HepG2 (cell line): ENCODE data around the gene MBD3. TPM values are rescaled to one million over a fixed set of nuclear protein-coding genes. Genes with fewer than 3 reads are reported as not detected.

ENCODE experiments used
- ATAC-seq: fragments of 200-7000 bp; cut with Tn5 transposase; 3 replicates; pipeline ENCODE4 v1.9.1; 2020; ENCODE audit warnings: mild to moderate bottlenecking, moderate library complexity
- BruUV-seq: library from RNA; stranded (reverse); fragments of 400-500 nt; replicated peaks from 2 replicates; lab custom pipeline; 2021; lab: Mats Ljungman, UMichigan
- CTCF ChIA-PET: fragments of 300-600 bp; formaldehyde crosslinking; extraction: SDS; loops from one replicate; lab custom pipeline; 2021; ENCODE audit warnings: low total read pairs, inconsistent platforms, low intra/inter-chr PET ratio; lab: Yijun Ruan, JAX
- POLR2A ChIA-PET: fragments of 350-600 bp; sonication (Branson Sonifier 250); formaldehyde crosslinking; loops from one replicate; lab custom pipeline; 2020; ENCODE audit warnings: antibody characterized with exemption, inconsistent platforms; lab: Yijun Ruan, JAX
- DNase-seq: peaks from one replicate; pipeline ENCODE4 v3.0.0-alpha.2; 2015; ENCODE audit warnings: low spot score
- FAIRE-seq: peaks from 3 replicates; lab custom pipeline; 2011; peaks lifted over from hg19 to GRCh38; lab: Jason Lieb, UNC
- H2AFZ ChIP-seq: one replicate; pipeline ENCODE4 v1.6.1; 2011; ENCODE audit warnings: low read length, inconsistent platforms
- H3K27ac ChIP-seq: fragments of 300-600 bp; 3 replicates; pipeline ENCODE4 v1.8.0; 2011; ENCODE audit warnings: mixed run types, mild to moderate bottlenecking, mixed read lengths, low read length, inconsistent platforms; ENCODE audit not compliant: insufficient read depth; ENCODE audit errors: extremely low read length
- H3K27me3 ChIP-seq, 2 experiments: fragments of 200-600 bp in 1 of 2; 2 replicates in 1 of 2; 3 replicates in 1 of 2; pipeline versions ENCODE4 v1.6.0 to v1.8.0; 2011; ENCODE audit warnings: low read length in 2 of 2, mild to moderate bottlenecking in 2 of 2, moderate library complexity in 2 of 2, inconsistent platforms in 1 of 2; ENCODE audit not compliant: insufficient read depth in 2 of 2, control insufficient read depth in 1 of 2
- H3K36me3 ChIP-seq, 2 experiments: fragments of 200-600 bp in 1 of 2; replicated peaks in 1 of 2; 2 replicates in 1 of 2; 3 replicates in 1 of 2; pipeline versions ENCODE4 v1.5.1 to v1.8.0; 2011; ENCODE audit warnings: low read length in 2 of 2, inconsistent platforms in 1 of 2; ENCODE audit not compliant: insufficient read depth in 2 of 2, control insufficient read depth in 1 of 2
- H3K4me1 ChIP-seq: 2 replicates; pipeline ENCODE4 v1.5.1; 2012; ENCODE audit warnings: low read length, inconsistent platforms; ENCODE audit not compliant: insufficient read depth
- H3K4me2 ChIP-seq: 2 replicates; pipeline ENCODE4 v1.6.0; 2011; ENCODE audit warnings: low read depth, low read length, inconsistent platforms
- H3K4me3 ChIP-seq, 3 experiments: fragments of 200-600 bp in 1 of 3; sonication (generic), shearing (Covaris generic) in 1 of 3; replicated peaks in 1 of 3; 2 replicates each; pipeline ENCODE4 v1.5.1; 2011 to 2016; ENCODE audit warnings: low read length in 3 of 3, inconsistent platforms in 2 of 3, low read depth in 2 of 3, mild to moderate bottlenecking in 2 of 3, control low read depth in 1 of 3, mixed read lengths in 1 of 3; ENCODE audit not compliant: insufficient read depth in 1 of 3
- H3K79me2 ChIP-seq: one replicate; pipeline ENCODE4 v1.6.1; 2011; ENCODE audit warnings: low read length, inconsistent platforms; ENCODE audit not compliant: insufficient read depth
- H3K9ac ChIP-seq: 2 replicates; pipeline ENCODE4 v1.6.0; 2011; ENCODE audit warnings: mild to moderate bottlenecking, low read depth, low read length, inconsistent platforms; ENCODE audit not compliant: insufficient read depth
- H3K9me3 ChIP-seq: 2 replicates; pipeline ENCODE4 v1.5.1; 2012; ENCODE audit warnings: mild to moderate bottlenecking, low read length
- H4K20me1 ChIP-seq: 2 replicates; pipeline ENCODE4 v1.6.0; 2011; ENCODE audit warnings: inconsistent platforms, mild to moderate bottlenecking, low read length, moderate library complexity; ENCODE audit not compliant: insufficient read depth
- AGO2 ChIP-seq: fragments of 200-400 bp; formaldehyde crosslinking; optimal IDR thresholded peaks from 2 replicates; pipeline ENCODE3; 2017; ENCODE audit warnings: mild to moderate bottlenecking, low read depth, low read length, moderate library complexity
- GTF2F1 ChIP-seq: fragments of 150-350 bp; IDR thresholded peaks from 2 replicates; pipeline ENCODE4 v1.6.1; 2014; ENCODE audit warnings: low read length
- JDP2 ChIP-seq: sonication (generic); formaldehyde crosslinking; IDR thresholded peaks from 2 replicates; pipeline ENCODE4 v1.8.1; 2022; ENCODE audit warnings: missing genetic modification reagents, borderline replicate concordance
- MNT ChIP-seq: fragments of 450-650 bp; IDR thresholded peaks from 2 replicates; pipeline ENCODE4 v1.6.1; 2016
- NR2F2 ChIP-seq: IDR thresholded peaks from 2 replicates; pipeline ENCODE4 v1.6.1; 2012; ENCODE audit warnings: low read depth, inconsistent platforms, borderline replicate concordance
- PCBP1 ChIP-seq: fragments of 200-400 bp; formaldehyde crosslinking; IDR thresholded peaks from 2 replicates; pipeline ENCODE4 v1.6.1; 2017; ENCODE audit warnings: mild to moderate bottlenecking, low read depth, low read length, borderline replicate concordance
- RBM22 ChIP-seq: fragments of 200-400 bp; formaldehyde crosslinking; optimal IDR thresholded peaks from 2 replicates; pipeline ENCODE3; 2017; ENCODE audit warnings: mild to moderate bottlenecking, low read length, moderate library complexity
- TEAD2 ChIP-seq: sonication (generic); formaldehyde crosslinking; IDR thresholded peaks from 2 replicates; pipeline ENCODE4 v1.9.0; 2021; ENCODE audit warnings: missing genetic modification reagents
- ZMAT3 ChIP-seq: sonication (generic); formaldehyde crosslinking; conservative IDR thresholded peaks from 2 replicates; pipeline ENCODE4 v1.7.0; 2021; ENCODE audit warnings: missing genetic modification reagents
- ZNF234 ChIP-seq: sonication (generic); formaldehyde crosslinking; conservative IDR thresholded peaks from 2 replicates; pipeline ENCODE4 v1.5.1; 2020; ENCODE audit warnings: mild to moderate bottlenecking, missing genetic modification reagents
- ZSCAN5A ChIP-seq: sonication (generic); formaldehyde crosslinking; IDR thresholded peaks from 2 replicates; pipeline ENCODE4 v1.8.0; 2022; ENCODE audit warnings: mild to moderate bottlenecking, missing genetic modification reagents, borderline replicate concordance
- WGBS: methylation state at CpG from one replicate; pipeline ENCODE4 v1.1.6; 2017; ENCODE audit warnings: low lambda C conversion rate; 5-methylcytosine and 5-hydroxymethylcytosine counted together
- in situ Hi-C: cut with HindIII; loops from 2 replicates; pipeline ENCODE4 v1.10.0; 2017; ENCODE audit warnings: low pct_unique_long_range_greater_than_20kb; ENCODE audit not compliant: extremely low pct_ligation_motif_present
- intact Hi-C: fragments of 100-400 bp; cut with micrococcal nuclease; formaldehyde crosslinking; loops from one replicate; pipeline ENCODE4 v1.10.0; 2022; ENCODE audit not compliant: unreplicated experiment
- polyA plus RNA-seq, 8 experiments: library from polyadenylated mRNA; depleted of rRNA in 3 of 8; stranded (reverse) in 7 of 8; unstranded in 1 of 8; fragments of >200 nt; fragmentation: Illumina TruSeq in 4 of 8; extraction: Trizol in 4 of 8; gene quantifications; 2 replicates each; pipeline versions ENCODE4 v1.2.1 to v1.2.3, GENCODE V29; 2011 to 2016; ENCODE audit warnings: low read depth in 4 of 8, missing spikeins in 1 of 8, mixed read lengths in 1 of 8; ENCODE audit not compliant: insufficient read depth in 1 of 8
- total RNA-seq, 5 experiments: library from RNA; depleted of rRNA; stranded (reverse); fragments of >200 nt; fragmentation: Illumina TruSeq; extraction: Trizol; gene quantifications; 2 replicates each; pipeline ENCODE4 v1.2.3, GENCODE V29; 2016; ENCODE audit warnings: low read depth in 1 of 5

Gene MBD3
- total and polyA plus RNA-seq, 2 of the 13 experiments (the other 11 are each of a cell fraction or from before 2014, with no cell fraction given): 21.2 to 76.9 TPM

- FAIRE-seq: no peak
- ATAC-seq: no peak
- Histone ChIP-seq H3K9me3 (no peaks in the 10 kb centered on the region), H3K27me3 (no peaks in the 10 kb centered on the region), H4K20me1 (no peaks in the 10 kb centered on the region), H3K4me1 (no peaks in the 10 kb centered on the region), H3K4me3 (no peak overlapping the region), H3K79me2 (no peaks in the 10 kb centered on the region), H3K4me2 (no peak overlapping the region), H3K36me3 (peaks cover 32 to 48% of the 10 kb centered on the region in 2 experiments; a peak in 4 of 5 replicates), H2AFZ (no peak overlapping the region), H3K27ac (no peak overlapping the region), H3K9ac (no peak overlapping the region)
- BruUV-seq: no TSS peak
- no peak for DNase-seq
- TF ChIP-seq TEAD2 (CRISPR knock-in tag) (no peak), MNT (0 out of 2 replicates have a peak, but pooled peaks have one; percentile 37), JDP2 (no peak)
- ChIA-PET CTCF (no interaction called here), POLR2A (no interaction called here)
- WGBS: 100% methylated on average over 4 of the region's 9 CpGs
- intact Hi-C loops (no loop called here), in situ Hi-C loops (no loop called here)
These were observed 20.5 kb upstream of the MBD3 start for GRCh38 chr19:1613146-1613545.

GRCh38 chr19:1612114-1613086 lies 19.7 kb upstream of the MBD3 start:
- Histone ChIP-seq H3K4me1 (no peaks in the 10 kb centered on the region), H3K9me3 (no peaks in the 10 kb centered on the region), H3K4me2 (no peak overlapping the region), H3K79me2 (no peaks in the 10 kb centered on the region), H3K27ac (no peak overlapping the region), H2AFZ (no peak overlapping the region), H3K36me3 (peaks cover 30 to 45% of the 10 kb centered on the region in 2 experiments; a peak in 4 of 5 replicates), H3K27me3 (no peaks in the 10 kb centered on the region), H3K9ac (no peak overlapping the region), H4K20me1 (no peaks in the 10 kb centered on the region), H3K4me3 (no peak overlapping the region)
- ChIA-PET POLR2A (no interaction called here), CTCF (no interaction called here)
- FAIRE-seq (no peak), DNase-seq (no peak), ATAC-seq (no peak)
- TF ChIP-seq RBM22 (peak; percentile 28), PCBP1 (0 out of 2 replicates have a peak, but pooled peaks have one; percentile 37), NR2F2 (no peak), ZSCAN5A (CRISPR knock-in tag) (no peak), ZNF234 (CRISPR knock-in tag) (no peak), GTF2F1 (no peak), AGO2 (peak; percentile 49), ZMAT3 (CRISPR knock-in tag) (no peak)
- in situ Hi-C loops (no loop called here), intact Hi-C loops (no loop called here)
- no TSS peak for BruUV-seq
- WGBS: 95% methylated on average over 35 of the region's 39 CpGs
